Left forelimb (tissue), 1 donor: Measurements from ENCODE around the gene GRK1.
A peak's percentile ranks its signal among the peaks of the same experiment; 100 is the strongest.

ENCODE experiments used
- DNase-seq: peaks from one replicate; pipeline ENCODE4 v3.0.0-alpha.2; 2018; ENCODE audit warnings: low spot score

GRK1 gene

GRCh38 chr13:113775451-113776145, 108.6 kb downstream of the GRK1 start:
- DNase-seq, result no peak

- peak; percentile 34 for DNase-seq
Measured at GRCh38 chr13:113776231-113777125, 109.5 kb downstream of the GRK1 start.

- peak; percentile 71 for DNase-seq
Measured at GRCh38 chr13:113777311-113778260, 110.6 kb downstream of the GRK1 start.

GRCh38 chr13:113781571-113781970, 114.6 kb downstream of the GRK1 start:
- no peak for DNase-seq

- peak; percentile 53 for DNase-seq
Measured at GRCh38 chr13:113782472-113782871, 115.5 kb downstream of the GRK1 start.

GRCh38 chr13:113783200-113783881, 116.3 kb downstream of the GRK1 start:
- peak; percentile 23 for DNase-seq

GRCh38 chr13:113783966-113784644, 117.1 kb downstream of the GRK1 start:
- DNase-seq, result peak; percentile 15

GRCh38 chr13:113784645-113785024, 117.6 kb downstream of the GRK1 start:
- DNase-seq, result peak; percentile 40

- peak; percentile 22 for DNase-seq
Measured at GRCh38 chr13:113785051-113786010, 118.3 kb downstream of the GRK1 start.

- DNase-seq, result no peak
Measured at GRCh38 chr13:113786262-113786841, 119.3 kb downstream of the GRK1 start.
